WTC11 (cell line): ENCODE results near the gene PADI2.

Experiments used
- NR1H2 ChIP-seq: sonication (generic); formaldehyde crosslinking; IDR thresholded peaks from 2 replicates; pipeline ENCODE4 v1.9.0; 2021; ENCODE audit warnings: mild to moderate bottlenecking, moderate library complexity, missing genetic modification reagents
- ZNF219 ChIP-seq: sonication (generic); formaldehyde crosslinking; IDR thresholded peaks from 2 replicates; pipeline ENCODE4 v1.8.0; 2023; ENCODE audit warnings: missing genetic modification reagents, mild to moderate bottlenecking, borderline replicate concordance
- TF ChIP-seq, protein P1 (sequence below): sonication (generic); formaldehyde crosslinking; IDR thresholded peaks from 2 replicates; pipeline ENCODE4 v1.8.1; 2022; ENCODE audit warnings: mild to moderate bottlenecking, moderate library complexity, missing genetic modification reagents
- TF ChIP-seq, protein P2 (sequence below): fragments of 200-600 bp; IDR thresholded peaks from 2 replicates; pipeline ENCODE4 v1.8.0; 2022; ENCODE audit warnings: antibody characterized with exemption

GRCh38 chr1:17113963-17114362 is 5.3 kb downstream of the PADI2 start:
- TF ChIP-seq, protein P1, sequence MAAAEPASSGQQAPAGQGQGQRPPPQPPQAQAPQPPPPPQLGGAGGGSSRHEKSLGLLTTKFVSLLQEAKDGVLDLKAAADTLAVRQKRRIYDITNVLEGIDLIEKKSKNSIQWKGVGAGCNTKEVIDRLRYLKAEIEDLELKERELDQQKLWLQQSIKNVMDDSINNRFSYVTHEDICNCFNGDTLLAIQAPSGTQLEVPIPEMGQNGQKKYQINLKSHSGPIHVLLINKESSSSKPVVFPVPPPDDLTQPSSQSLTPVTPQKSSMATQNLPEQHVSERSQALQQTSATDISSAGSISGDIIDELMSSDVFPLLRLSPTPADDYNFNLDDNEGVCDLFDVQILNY, result no peak
- TF ChIP-seq NR1H2 (CRISPR knock-in tag) (no peak), ZNF219 (CRISPR knock-in tag) (no peak)
- TF ChIP-seq, protein P2, sequence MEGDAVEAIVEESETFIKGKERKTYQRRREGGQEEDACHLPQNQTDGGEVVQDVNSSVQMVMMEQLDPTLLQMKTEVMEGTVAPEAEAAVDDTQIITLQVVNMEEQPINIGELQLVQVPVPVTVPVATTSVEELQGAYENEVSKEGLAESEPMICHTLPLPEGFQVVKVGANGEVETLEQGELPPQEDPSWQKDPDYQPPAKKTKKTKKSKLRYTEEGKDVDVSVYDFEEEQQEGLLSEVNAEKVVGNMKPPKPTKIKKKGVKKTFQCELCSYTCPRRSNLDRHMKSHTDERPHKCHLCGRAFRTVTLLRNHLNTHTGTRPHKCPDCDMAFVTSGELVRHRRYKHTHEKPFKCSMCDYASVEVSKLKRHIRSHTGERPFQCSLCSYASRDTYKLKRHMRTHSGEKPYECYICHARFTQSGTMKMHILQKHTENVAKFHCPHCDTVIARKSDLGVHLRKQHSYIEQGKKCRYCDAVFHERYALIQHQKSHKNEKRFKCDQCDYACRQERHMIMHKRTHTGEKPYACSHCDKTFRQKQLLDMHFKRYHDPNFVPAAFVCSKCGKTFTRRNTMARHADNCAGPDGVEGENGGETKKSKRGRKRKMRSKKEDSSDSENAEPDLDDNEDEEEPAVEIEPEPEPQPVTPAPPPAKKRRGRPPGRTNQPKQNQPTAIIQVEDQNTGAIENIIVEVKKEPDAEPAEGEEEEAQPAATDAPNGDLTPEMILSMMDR, result no peak
